HG03558 (cell line): Measurements from ENCODE around the gene VEGFC.

Source experiments
- ATAC-seq: cut with Tn5 transposase; IDR thresholded peaks from one replicate; pipeline ENCODE4 v1.9.1; 2021; ENCODE audit warnings: moderate number of reproducible peaks; ENCODE audit not compliant: unreplicated experiment; ENCODE audit errors: extremely low read depth

VEGFC gene

DNA sequence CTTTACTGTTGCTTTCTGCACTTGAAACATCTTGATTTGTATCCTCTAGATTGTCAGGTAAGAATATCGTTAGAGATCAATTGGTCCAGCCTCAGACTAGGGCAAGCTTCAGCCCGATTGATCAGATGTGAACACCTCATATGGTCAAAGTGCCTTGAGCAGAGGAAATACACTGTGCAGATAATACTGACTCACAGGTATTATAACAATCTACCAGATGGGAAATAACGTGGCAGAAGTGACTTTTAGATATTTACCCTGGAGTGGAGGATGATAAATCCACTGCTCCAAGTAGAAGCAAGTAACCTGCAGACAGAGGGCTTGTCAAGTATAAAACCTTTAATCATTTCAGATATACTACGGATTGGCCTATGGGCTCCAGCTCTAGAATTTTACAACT, 17.9 kb downstream of the VEGFC start:
- ATAC-seq: no peak

DNA sequence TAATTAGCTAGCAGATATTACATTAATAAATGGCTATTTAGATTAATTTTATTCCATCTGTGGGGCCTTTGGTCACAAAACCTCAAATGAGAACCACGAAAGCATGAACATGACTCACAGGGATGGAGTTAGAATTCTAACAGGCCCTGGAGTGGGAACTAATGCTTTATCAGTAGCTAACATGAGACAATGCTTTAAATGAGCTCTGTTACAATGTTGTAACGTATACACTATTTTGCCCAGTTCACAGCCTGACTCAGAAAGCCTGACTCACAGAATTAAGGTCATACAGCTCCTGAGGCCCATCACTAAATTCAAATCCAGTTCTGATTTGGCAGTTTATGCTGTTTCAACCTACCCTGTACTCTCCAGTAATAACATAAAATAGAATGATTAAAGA, 23.2 kb downstream of the VEGFC start:
- ATAC-seq: no peak

DNA sequence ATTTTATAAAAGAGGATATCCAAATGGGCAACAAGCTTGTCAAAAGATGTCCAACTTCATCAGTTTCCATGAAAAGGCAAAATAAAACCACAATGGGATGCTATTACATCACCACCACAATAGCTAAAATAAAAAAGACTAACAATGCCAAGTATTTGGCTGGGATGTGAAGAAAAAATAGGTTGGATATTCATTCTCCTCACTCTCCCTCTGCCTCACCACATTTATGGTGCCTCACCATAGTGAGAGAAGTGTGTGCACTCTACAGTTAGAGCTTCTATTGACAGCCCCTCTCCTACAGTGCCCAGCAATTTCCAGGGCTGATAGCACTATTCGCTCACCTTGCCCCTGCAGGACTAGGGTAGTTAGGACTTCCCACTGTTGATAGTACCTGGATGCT, 25.5 kb downstream of the VEGFC start:
- ATAC-seq: no peak

DNA sequence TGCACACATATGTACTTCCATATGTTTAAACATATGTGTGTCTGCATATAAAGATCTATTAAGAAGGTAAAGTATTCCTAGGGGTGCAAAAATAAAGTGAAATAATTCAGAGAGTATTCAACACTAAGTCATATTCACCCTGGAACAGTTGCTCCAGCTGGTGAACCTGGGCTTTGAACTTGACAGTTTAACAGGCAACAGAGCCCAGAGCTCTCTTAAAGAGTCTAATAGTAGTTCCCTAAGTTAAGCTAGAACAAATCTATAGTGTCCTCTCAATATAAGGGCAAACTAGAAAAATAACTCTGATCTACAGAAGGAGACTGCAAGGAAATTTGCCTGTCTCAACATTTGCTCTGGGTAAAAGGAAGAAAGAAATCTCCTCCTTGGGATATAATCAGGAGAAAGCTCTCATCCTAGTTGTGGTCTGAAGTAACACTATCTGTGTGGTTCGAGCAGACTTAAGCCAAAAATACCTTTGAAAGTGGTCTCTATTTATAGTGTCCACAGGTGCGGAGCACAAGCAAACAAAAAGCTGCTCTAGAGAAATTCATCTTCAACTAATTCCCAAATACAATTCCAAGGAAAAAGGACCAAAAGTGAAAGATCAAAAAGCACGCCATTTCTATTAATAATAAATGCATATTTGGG, 29.9 kb downstream of the VEGFC start:
- ATAC-seq: no peak

DNA sequence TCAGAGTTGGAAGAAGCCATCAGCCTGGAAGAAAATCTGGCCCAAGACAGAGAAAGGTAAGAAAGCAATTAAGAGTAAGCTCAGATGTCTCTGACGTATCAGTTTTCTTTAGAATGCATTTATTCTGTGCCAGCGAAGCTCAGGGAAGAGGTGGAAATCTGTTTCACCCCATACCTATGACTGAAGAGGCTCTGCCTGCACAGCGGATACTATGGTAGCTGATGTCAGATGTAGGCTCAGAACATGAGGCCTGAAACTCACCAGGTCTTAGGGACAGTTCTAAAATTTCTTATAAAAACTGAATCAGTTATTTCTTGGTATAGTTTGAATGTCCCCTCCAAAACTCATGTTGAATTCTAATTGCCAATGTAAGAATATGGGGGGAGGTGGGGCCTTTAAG, 30.9 kb downstream of the VEGFC start:
- ATAC-seq: no peak

DNA sequence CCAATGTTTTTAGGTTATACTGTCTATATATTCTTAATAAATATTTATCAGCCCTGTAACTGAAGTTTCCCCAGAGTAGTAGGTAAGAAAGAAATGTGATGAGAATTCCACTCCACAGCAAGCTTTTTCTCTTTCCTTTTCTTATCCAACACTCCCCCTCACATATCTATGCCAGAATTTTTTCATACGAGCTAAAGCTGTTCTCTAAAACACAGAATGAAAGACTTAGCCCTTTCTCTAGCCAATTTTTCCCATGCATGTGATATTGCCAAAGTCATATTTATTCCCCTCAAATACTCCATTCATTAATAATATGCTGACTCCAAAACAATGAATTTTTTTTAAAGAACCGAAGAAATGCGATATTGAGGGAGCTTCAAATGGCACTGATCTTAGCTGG, 32.3 kb downstream of the VEGFC start:
- no peak for ATAC-seq

DNA sequence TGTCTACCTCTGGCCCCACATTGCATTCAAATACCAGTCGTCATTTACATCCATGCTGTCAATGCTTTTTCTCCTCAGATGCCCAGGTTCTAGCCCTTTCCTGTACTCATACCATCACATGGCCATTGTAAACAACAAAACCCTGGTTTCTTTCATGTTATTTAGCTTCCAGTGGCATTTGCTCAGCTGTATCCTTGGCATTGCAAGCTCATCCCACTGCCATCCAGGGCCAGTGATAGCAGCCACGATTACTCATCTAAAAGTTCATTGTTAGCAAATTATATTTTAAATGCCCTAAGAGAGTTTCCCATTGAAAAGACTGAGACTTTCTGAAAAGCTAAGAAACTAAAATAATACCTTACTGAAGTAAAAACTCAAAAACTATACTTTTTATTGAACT, 34.0 kb downstream of the VEGFC start:
- no peak for ATAC-seq

DNA sequence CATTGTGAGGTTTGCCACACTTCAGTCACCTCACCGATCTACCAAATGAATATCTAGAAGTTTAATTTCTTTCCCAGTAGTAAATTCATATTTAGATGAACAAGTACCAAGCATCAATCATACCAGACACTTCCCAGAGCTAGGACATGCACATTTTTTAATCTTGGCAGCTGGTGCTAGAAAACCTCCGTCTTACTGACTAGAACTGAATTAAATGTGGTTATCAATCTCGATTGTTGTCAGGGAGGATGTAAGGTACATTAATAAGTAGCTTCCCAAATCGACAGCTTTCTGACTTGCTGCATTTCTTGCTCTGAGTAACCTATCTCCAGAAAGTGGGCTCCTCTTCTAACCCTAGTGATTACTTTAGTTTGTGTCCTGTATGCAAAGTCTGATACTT, 34.4 kb downstream of the VEGFC start:
- ATAC-seq: no peak

DNA sequence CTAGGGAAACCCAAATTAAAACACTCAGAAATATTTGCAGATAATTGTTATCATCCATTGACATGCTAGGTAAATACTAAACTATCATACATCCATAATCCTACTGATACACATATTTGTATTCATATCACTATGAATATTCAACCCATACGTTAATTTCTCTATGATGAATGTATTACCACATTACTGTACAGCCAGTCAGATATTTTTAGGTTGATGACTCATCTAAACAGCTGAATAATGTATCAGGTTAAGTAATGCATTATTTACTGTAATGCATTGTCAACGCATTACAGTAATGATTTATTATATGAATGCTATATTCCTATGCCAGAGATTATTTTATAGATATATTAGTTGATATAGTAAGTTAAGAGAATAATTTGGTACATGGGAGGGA, 37.1 kb downstream of the VEGFC start:
- no peak for ATAC-seq

DNA sequence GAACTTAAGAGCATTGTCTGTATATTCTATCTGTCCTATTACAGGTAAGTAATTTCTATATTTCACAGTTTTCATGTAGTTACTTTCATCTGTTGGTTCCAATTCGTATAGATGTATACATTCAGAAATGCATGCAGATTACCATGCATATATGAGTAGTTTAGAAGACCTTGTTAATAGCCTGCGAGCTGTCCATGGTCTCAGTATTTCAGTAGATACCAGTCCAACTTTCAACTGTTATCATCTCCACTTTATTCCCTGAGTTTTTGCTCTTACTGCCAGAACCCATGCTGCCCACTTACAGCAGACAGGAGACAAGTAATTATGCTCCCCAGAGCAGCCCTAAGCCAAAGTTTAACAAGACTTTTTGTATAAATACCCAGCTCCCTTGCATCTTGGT, 37.7 kb downstream of the VEGFC start:
- no peak for ATAC-seq

DNA sequence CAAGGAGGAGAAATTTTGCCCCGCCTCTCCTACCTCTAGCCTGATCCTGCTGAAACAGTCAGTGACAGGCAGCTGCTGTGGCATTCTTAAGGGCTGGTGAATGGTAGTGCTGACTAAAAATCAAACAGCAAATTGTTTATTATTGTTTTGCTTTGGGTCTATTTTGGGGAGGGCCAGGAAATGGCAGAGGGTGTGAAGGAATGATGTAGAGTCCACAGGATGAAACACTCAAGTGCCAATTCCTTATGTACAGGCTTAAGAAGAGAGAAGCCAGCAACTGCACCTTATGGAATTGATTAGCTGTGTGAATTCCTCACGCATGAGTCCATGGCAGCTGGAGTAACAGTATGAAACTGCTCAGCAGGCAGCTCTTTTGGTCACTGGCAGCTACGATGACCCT, 39.7 kb downstream of the VEGFC start:
- no peak for ATAC-seq

DNA sequence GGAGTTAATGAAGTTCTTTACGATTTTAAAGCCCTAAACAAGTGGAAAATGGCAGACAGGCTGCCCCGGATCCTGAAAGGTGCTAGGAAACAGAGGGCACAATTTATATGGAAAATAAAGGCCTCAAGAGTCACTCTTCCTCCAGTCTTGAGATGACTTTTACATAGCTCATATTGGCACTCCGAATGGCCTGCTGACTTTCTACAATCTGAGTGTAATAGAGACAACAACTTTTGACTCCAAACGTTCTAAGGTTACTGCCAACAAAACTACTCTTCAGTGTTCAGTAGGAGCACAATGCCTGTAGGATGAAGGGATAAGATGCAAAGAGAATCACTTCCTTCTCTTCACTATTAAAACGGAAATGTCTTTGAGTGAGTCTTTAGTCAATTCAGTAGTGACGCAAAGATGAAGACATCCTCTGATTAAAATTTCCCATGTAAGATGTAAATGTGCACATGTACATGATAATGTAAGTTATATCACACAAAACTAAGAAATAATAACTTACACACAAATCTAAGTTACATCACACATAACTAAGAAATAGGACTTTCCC, 40.5 kb downstream of the VEGFC start:
- ATAC-seq: no peak

DNA sequence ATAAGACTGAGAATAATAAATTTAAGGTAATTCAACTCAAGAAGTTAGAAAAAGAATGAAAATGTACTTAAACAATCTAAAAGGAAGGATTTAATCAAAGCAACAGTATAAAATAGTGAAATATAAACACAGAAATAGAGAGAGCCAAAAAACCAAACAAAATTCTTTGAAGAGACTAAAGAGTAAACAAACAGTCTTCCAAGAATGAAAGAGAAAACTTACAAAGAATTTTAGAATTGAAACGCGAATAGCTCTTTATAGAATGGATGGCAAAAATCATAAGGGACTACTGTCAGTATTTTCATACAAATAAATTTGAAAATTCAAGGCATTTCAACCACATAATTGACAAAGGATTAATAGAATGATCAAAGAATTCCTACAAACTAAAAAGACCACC, 41.7 kb downstream of the VEGFC start:
- ATAC-seq: no peak

DNA sequence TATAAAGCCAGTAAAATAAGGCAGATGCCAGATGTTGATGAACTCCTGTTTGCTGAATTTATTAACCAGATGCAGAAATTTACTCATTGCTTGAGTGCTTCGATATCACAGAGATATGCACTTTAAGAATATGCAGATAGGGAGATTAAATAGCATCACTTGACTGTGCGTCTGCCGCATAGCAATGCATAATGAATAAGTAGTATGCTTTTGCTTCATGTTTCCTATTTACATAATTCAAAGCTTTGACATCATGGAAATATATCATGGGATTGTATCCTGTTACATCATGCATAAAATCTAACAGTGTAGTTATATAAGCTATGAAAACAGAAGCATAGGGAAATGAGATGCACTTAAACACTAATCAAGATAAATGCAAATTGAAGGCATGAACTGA, 45.9 kb downstream of the VEGFC start:
- ATAC-seq: no peak

DNA sequence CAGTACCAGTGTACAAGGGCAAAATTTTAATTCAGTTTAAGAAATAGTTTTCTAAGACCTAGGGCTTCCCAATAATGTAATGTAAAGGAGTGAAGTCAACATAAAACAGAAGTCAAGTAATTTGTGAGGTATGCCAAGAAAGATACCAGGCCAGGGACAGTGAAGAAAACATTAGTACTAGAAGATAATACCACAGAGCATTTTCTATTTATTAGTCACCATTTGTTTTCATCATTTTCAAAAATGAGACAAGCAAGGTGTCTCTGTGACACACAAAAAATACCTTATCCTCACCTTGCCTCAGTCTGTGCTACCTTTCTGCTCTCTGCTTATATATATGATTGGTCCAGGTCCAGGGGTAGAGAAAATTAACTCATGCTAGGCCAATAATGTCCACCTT, 46.8 kb downstream of the VEGFC start:
- ATAC-seq: no peak

DNA sequence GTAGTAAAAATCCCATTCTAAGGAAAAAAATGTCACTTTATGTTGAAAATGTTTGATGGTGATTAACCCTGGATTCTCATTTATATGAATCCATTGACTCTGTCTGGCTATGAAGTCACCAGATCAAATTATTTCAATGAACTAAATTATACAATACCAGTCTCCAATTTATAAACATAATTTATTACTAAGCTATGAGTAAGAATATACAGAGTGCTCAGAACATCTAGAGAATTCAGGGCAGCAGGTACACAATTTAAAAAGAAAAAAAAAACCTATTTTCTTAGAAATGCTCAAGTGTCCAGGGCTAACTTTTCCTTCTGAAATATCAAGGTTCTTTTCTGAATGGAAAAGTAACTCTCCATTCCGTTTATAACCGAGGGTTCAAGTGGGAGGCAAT, 48.6 kb downstream of the VEGFC start:
- no peak for ATAC-seq

DNA sequence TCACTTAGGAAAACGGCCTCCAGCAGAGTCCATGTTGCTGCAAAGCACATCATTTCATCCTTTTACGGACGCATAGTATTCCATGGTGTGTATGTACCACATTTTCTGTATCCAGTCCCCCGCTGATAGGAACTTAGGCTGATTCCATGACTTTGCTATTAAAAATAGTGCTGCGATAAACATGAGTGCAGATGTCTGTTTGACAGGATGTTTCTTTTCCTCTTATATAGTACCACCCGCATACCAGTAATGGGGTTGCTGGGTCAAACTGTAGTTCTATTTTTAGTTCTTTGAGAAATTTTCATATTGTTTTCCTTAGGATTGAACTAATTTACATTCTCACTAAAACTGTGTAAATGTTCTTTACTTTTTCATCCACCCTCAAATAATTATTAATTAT, 50.5 kb downstream of the VEGFC start:
- ATAC-seq: no peak

DNA sequence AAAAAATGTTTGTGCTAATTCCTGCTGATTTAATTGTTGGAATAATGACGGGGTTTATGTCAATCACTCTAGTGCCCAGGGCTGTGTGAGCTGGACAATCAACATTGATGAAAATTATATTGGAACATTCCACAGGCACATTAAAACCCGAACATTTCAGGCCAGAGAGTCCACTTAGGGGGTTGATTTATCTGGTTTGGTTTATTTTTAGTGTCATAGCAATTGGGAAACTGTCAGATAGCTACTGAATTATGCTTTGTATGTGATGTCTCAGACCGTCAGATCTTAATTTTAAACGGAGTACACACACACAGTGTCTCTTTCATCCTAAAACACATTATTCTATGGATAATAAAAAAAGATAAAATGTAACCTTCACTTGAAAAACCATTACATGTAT, 51.5 kb downstream of the VEGFC start:
- no peak for ATAC-seq

DNA sequence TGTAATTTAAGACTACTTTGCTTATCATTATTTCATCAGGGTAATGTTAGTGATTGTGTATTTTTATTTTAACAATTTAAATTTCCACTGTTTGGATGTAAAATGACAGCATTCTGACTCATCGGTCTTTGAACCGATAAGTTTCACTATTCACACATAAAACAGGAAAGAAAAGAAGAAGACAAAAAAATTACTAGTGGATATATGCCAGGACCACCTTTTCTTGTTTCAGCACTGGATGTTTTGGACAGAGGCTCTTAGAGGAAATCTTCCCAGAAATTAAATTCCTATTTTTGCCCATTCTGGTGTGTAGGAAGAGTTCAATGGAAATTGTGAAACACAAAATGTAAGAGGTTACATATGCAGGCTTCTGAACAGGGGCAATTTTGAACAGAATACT, 57.4 kb downstream of the VEGFC start:
- ATAC-seq: no peak

DNA sequence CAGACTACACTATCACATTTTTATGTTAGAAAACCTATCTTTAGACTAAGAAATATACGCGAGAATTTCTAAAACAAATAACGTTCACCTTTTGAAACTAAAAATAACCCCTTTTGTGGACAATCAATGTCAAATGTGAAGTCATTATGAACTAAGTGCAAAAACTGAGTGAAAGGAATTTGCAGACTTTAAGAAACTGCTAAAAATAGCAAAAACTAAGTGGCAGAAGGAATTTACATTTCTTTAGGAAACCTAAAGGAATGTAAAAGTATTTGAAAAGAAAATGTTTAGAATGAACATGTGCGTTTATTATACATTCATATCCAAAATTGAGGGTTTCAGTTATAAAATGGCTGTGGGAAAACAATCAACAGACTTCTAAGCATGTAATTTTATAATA, 58.3 kb downstream of the VEGFC start:
- ATAC-seq: no peak

DNA sequence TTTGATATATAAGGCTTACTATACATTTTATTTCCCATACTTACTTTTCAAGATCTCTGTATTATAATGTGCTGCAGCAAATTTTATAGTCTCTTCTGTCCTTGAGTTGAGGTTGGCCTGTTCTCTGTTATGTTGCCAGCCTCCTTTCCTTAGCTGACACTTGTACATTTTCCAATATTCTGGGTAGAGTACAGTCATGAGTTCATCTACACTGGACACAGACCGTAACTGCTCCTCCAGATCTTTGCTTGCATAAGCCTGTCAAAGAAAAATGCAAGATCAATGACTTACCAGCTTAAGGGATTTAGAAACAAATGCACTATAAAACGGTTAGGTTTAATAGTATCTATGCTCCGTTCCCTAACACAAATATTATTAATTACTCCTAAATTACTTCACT, 63.2 kb downstream of the VEGFC start:
- ATAC-seq: no peak

DNA sequence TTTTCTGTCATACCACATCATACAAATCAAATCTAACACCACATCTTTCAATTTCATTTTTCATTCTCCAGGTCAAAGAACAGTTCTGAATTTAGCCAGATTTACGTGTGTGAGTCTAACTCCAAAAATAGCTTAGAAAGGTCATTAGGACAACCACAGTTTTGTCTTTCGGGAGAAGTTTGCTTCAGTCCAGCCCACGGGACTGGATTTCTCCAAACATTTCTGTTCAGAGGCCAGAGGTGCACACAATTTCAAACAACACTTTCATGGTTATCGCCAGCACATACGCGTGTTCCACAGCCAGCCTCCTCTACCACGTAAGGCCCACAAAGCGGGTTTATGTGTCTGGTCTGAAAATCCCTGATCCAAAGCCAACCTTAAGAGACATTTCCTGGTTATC, 65.9 kb downstream of the VEGFC start:
- no peak for ATAC-seq

DNA sequence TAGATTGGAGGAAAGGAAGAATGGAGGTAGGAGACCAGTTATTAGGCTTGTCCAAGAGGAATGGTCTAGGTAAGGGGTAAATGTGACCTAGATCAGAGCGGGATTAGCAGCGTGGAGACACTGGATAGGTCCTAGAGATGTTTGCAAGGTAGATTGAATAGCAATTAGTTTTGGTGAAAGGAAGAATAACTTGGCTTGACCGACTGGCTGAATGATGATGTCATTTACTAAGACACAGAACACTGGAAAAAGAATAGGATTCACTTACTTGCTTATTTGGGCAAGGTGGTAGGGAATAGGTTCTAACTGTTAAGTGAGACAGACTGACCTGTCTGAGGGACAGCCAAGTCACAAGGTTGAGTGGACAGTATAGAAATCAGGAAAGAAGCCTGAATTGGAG, 71.3 kb downstream of the VEGFC start:
- ATAC-seq: no peak
